GM18520 (cell line): ENCODE results near the gene PHF19.

Experiments used
- ATAC-seq: cut with Tn5 transposase; IDR thresholded peaks from one replicate; pipeline ENCODE4 v1.9.1; 2021; ENCODE audit not compliant: unreplicated experiment

The PHF19 gene

GRCh38 chr9:120876842-120877240 lies at the start of gene PHF19:
Gene PHF19 (minus strand): TSS chr9:120877188. CDS start chr9:120874741, 2,447 bp downstream.
- ATAC-seq: peak; percentile 4

DNA sequence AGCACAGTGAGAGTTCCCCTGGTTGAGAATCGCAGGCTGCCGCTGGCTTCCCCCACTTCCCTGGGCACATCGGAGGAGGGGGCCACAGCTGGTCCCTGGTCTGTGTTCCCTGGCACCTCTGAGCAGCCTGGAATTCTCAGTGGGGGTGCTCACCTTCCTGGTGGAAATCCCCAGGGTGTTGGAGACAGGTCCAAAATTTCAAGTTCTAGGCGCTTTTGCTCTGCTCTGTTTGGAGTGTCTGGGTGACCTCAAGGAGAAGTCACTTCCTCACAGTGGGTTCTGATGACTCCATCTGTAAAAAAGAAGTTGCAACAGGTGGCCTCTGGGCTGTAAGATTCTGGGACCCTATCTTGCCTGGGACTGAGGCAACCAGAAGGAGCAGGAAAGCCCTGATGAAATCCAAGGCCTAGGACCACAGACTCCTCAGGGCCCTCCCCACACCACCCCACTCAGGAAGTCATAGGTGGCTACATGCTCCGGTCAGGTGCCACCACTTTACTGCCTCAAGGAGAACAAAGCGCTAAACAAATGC lies 49.5 kb upstream of the PHF19 start, which contains the start of gene TRAF1:
TRAF1 (minus strand) TSS at position 400 of the 532 bp plus-strand sequence. CDS start 721 bp downstream, outside the sequence.
- ATAC-seq: peak; percentile 4

GRCh38 chr9:120925535-120926396 lies 48.8 kb upstream of the PHF19 start:
- peak; percentile 34 for ATAC-seq

- ATAC-seq: peak; percentile 15
Observed at GRCh38 chr9:120924698-120925534, 47.9 kb upstream of the PHF19 start.

- ATAC-seq: no peak
Observed at GRCh38 chr9:120923620-120924328, 46.8 kb upstream of the PHF19 start.

DNA sequence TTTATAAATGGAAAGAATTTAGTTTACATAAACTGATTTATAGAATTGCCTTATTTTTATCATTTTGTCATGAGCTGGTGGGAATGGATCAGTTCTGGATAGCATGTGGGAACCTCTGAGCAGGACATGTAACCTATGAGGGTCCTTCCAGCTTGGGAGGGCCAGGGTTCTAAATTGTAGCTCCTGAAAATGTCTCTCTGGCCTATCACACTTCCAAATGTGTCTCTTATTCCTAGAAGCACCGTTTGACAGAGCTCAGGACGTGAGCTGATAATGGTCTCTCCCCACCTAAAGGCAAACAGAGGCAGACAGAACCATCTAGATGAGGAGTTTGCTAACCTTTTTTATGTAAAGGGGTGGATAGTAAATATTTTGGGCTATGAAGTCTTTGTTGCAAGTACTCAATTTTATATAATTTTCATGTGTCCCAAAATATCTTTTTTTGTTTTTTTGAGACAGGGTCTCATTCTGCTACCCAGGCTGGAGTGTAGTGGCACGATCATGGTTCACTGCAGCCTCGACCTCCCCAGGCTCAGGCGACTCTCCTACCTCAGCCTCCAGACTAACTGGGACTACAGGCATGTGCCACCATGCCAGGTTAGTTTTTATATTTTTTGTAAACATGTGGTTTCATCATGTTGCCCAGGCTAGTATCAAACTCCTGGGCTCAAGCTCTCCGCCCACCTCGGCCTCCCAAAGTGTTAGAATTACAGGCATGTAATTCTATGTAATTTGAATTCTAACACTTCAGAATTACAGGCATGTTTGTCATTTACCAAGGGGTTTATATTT lies 45.6 kb upstream of the PHF19 start:
- ATAC-seq: no peak

DNA sequence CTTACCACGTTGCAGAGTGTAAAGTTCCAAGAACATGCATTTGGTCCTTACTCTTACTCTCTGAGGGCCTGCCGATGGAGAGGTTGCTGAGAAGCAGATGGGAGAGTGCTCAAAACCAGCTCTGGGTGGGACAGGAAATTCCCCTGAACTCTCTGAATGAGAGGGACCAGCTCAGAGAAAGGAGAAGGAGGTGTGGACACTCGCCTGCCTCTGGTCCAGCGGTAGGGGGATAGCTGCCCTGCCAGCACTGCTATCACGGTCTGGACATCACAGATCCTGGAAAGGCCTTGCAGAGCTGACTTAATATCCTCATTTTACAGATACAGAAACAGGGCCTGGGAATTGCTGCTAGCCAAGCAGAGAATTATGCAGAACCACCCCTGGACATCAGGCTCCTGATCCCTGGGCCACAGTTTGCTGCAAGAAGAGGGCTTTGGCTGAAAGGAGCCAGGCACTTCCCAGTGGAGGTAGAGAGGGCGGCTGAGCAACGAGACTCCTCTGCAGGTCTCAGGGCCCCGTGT lies 44.7 kb upstream of the PHF19 start:
- no peak for ATAC-seq

DNA sequence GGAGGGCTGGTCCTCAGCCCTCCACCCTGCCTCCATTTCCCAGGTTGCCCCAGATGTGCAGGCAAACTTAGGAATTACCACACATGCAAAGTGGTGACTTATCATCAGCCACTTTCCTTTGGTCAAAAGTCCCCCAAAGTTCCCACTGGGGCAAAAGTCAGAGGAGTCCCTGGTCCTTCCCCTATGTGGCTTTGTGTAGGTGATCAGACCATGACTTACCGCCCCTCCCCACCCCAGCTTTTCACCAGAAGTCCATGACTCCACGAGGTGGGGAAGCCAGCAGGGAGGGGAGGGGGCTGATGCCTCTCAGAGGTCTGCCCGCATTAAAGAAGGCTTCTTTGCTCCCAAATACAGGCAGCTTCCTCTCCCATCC lies 43.8 kb upstream of the PHF19 start:
- peak; percentile 25 for ATAC-seq

DNA sequence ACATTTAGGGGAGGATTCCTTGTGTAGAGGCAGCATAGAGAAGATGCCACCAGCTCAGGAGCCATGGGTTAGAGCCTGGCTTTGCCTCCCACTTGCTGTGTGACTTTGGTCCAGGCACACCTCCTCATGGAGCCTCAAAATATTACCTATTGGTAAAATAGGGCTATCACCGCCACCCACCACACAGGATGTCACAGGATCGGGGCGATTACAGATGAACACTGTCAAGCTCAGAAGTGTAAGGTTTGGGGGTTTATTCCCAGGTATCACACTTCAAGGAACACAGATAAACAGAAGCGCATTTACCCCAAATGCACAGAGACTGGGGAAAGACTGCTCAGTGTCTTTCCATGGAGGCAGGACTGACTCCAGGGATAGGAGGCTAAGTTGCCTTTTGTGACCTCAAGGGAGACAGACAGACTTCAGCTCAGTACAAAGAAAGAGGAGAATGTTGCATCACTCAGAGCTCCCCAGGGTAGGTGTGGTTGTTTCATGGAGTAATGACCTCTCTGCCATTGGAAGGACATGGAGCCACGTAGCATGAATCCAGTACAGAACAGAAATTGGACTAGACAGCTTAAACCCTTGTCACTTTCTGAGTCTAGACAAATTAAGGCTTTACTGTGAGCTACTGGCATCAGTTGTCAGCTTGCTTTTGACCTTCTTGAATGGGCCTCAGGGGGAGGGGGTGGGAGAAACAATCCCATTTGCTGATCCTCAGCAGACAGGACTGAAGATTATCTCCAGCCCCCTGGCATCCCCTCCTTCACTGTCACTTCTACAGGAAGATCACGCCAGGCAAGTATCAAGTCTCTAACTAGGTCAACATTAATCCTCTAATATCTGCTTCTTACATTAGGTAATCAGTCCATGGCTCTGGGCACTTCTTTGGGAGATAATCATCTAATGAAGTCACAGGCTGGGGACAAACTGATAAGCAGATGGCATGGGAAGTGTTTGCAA lies 43.1 kb upstream of the PHF19 start:
- no peak for ATAC-seq

- ATAC-seq: no peak
Observed at GRCh38 chr9:120918931-120919842, 42.2 kb upstream of the PHF19 start.

GRCh38 chr9:120917929-120918762 lies 41.2 kb upstream of the PHF19 start:
- no peak for ATAC-seq

DNA sequence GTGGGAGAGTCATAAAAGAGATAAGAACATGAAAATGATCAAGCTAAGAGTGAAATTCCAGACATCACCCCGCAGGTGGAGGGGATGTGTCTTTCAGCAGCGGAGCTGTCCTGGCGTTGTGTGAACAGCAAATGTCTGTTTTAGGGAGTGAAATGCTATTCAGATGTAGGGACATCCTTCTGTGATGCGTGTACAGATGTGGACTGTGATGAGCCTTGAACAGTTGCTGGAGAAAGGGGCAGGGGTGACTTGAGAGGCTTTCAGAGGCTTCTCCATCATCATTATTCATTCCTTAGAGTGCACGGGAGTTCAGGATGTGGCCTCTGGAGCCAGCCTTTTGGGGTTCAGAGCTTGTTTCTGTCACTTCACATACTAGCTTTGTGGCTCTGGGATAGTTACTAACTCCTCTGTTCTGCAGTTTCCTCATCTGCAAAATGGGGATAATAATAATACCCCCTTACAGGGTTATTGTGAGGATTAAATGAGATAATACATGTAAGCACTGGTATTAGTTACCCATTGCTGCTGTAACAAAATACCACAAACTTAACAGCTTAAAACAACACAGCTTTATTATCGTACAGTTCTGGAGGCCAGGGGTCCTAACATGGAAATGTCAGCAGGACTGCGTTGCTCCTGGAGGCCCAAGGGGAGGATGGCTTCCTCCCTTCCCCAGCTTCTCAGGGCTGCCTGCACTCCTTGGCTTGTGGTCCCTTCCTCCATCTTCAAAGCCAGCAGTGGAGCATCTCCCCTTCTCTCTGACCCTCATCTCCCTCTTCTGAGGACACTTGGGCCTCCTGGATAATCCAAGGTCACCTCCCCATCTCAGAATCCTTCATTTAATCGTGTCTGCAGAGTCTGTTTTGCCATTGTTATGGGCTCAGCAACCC lies 40.2 kb upstream of the PHF19 start:
- ATAC-seq: no peak

DNA sequence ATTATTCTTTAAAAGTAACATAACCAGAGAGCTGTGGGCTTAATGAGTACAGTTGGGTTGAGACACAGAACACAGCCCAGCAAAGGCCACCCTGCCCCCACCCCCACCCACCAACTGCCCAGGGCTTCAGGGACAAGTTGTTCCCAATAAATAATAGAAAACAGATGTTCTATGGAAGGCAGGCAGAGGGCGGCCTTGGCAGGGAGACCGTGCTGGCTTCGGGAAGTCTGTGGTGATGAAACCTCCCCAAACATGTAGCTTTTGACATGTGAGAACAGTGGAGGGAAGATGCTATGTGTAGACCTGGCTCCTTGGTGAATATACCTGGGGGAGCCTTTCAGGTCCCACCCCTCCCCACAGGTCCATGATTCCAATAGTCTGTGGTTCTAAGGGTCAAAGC lies 39.6 kb upstream of the PHF19 start:
- ATAC-seq: no peak

- no peak for ATAC-seq
Observed at GRCh38 chr9:120915854-120916470, 39.0 kb upstream of the PHF19 start.

GRCh38 chr9:120914953-120915352 lies 38.0 kb upstream of the PHF19 start:
- ATAC-seq: no peak
